ENCODE data around the gene CECR2.

- TF ChIP-seq EZH2 (optimal IDR thresholded peaks at IDR 0.05; ENCODE audit: low read depth, low read length) (no peak), EZH2phosphoT487 (IDR thresholded peaks at IDR 0.05; ENCODE audit: low read length) (no peak)
- TF ChIP-seq, protein P1, sequence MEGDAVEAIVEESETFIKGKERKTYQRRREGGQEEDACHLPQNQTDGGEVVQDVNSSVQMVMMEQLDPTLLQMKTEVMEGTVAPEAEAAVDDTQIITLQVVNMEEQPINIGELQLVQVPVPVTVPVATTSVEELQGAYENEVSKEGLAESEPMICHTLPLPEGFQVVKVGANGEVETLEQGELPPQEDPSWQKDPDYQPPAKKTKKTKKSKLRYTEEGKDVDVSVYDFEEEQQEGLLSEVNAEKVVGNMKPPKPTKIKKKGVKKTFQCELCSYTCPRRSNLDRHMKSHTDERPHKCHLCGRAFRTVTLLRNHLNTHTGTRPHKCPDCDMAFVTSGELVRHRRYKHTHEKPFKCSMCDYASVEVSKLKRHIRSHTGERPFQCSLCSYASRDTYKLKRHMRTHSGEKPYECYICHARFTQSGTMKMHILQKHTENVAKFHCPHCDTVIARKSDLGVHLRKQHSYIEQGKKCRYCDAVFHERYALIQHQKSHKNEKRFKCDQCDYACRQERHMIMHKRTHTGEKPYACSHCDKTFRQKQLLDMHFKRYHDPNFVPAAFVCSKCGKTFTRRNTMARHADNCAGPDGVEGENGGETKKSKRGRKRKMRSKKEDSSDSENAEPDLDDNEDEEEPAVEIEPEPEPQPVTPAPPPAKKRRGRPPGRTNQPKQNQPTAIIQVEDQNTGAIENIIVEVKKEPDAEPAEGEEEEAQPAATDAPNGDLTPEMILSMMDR (IDR thresholded peaks at IDR 0.05; ENCODE audit: low read length), result no peak
Measured at GRCh38 chr22:17368554-17369438, 464 bp upstream of the CECR2 start.
